GM23338 (cell line): ENCODE data around the gene RHBDD1.

Source experiments
- CREB1 ChIP-seq: fragments of 250-450 bp; sonication (Bioruptor Pico); IDR thresholded peaks from 2 replicates; pipeline ENCODE4 v1.5.0; 2020; ENCODE audit warnings: low read depth, mild to moderate bottlenecking, moderate library complexity
- EZH2 ChIP-seq: fragments of 200-600 bp; sonication (generic); IDR thresholded peaks from one replicate; pipeline ENCODE4 v1.8.0; 2017; ENCODE audit warnings: antibody characterized with exemption, mild to moderate bottlenecking, low read depth; ENCODE audit not compliant: unreplicated experiment
- EZH2phosphoT487 ChIP-seq: fragments of 200-600 bp; sonication (generic); IDR thresholded peaks from one replicate; pipeline ENCODE4 v1.8.1; 2018; ENCODE audit warnings: antibody characterized with exemption; ENCODE audit not compliant: unreplicated experiment
- JUNB ChIP-seq: IDR thresholded peaks from one replicate; pipeline ENCODE4 v1.6.1; 2016; ENCODE audit warnings: antibody characterized with exemption; ENCODE audit not compliant: unreplicated experiment
- NANOG ChIP-seq: IDR thresholded peaks from 2 replicates; pipeline ENCODE4 v1.6.1; 2016; ENCODE audit warnings: antibody characterized with exemption, borderline replicate concordance
- POLR2AphosphoS5 ChIP-seq: IDR thresholded peaks from 2 replicates; pipeline ENCODE4 v1.6.1; 2016; ENCODE audit warnings: antibody characterized with exemption, low read depth
- STAT1 ChIP-seq: IDR thresholded peaks from one replicate; pipeline ENCODE4 v1.6.1; 2016; ENCODE audit warnings: antibody characterized with exemption; ENCODE audit not compliant: unreplicated experiment
- ZNF114 ChIP-seq: fragments of 250-450 bp; sonication (Bioruptor Pico); IDR thresholded peaks from 2 replicates; pipeline ENCODE4 v1.5.0; 2020; ENCODE audit warnings: mild to moderate bottlenecking, moderate library complexity
- ZNF331 ChIP-seq: fragments of 250-450 bp; sonication (Bioruptor Pico); IDR thresholded peaks from 2 replicates; pipeline ENCODE4 v1.5.0; 2020; ENCODE audit warnings: low read depth, mild to moderate bottlenecking, moderate library complexity
- TF ChIP-seq, protein P1 (sequence below), 2 experiments: fragments of 200-600 bp in 1 of 2; sonication (generic) in 1 of 2; conservative IDR thresholded peaks; 2 replicates each; pipeline versions ENCODE4 v1.5.1 to v1.6.1; 2016 to 2017; ENCODE audit warnings: antibody characterized with exemption in 2 of 2, low read depth in 2 of 2, mild to moderate bottlenecking in 2 of 2, moderate library complexity in 1 of 2
- TF ChIP-seq, protein P2 (sequence below): IDR thresholded peaks from one replicate; pipeline ENCODE4 v1.6.1; 2018; ENCODE audit warnings: antibody characterized with exemption; ENCODE audit not compliant: unreplicated experiment
- TF ChIP-seq, protein P3 (sequence below): IDR thresholded peaks from 2 replicates; pipeline ENCODE4 v1.6.1; 2016; ENCODE audit warnings: antibody characterized with exemption
- TF ChIP-seq, protein P4 (sequence below): fragments of 250-450 bp; sonication (Bioruptor Pico); IDR thresholded peaks from 2 replicates; pipeline ENCODE4 v1.5.0; 2020; ENCODE audit warnings: mild to moderate bottlenecking, moderate library complexity

DNA sequence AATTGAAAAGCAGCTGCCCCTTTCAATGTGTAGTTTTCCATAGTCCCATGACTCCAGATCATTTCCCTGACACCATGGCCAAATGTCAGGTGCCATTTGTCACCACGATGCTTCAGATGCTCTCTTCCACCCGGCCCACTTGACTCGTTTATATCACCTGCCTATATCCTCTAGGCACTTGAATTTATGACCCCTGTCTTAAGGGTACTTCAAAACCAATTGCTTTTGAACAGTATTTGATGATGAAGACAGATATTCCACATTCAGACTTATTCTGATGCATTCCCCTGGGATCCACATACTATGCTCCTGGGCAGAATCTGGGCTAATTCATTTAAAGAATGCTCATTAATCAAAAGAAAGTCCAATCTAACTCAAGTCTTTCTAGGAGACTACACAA lies 16.9 kb upstream of the RHBDD1 start:
- TF ChIP-seq, protein P1, sequence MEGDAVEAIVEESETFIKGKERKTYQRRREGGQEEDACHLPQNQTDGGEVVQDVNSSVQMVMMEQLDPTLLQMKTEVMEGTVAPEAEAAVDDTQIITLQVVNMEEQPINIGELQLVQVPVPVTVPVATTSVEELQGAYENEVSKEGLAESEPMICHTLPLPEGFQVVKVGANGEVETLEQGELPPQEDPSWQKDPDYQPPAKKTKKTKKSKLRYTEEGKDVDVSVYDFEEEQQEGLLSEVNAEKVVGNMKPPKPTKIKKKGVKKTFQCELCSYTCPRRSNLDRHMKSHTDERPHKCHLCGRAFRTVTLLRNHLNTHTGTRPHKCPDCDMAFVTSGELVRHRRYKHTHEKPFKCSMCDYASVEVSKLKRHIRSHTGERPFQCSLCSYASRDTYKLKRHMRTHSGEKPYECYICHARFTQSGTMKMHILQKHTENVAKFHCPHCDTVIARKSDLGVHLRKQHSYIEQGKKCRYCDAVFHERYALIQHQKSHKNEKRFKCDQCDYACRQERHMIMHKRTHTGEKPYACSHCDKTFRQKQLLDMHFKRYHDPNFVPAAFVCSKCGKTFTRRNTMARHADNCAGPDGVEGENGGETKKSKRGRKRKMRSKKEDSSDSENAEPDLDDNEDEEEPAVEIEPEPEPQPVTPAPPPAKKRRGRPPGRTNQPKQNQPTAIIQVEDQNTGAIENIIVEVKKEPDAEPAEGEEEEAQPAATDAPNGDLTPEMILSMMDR (conservative IDR thresholded peaks at IDR 0.05; ENCODE audit: low read depth in 2 of 2) = no peak
- TF ChIP-seq EZH2phosphoT487 (no peak), EZH2 (no peak), CREB1 (CRISPR knock-in tag) (no peak), POLR2AphosphoS5 (no peak), NANOG (no peak), ZNF114 (CRISPR knock-in tag) (no peak), JUNB (no peak), STAT1 (no peak), ZNF331 (no peak)
- TF ChIP-seq, protein P2, sequence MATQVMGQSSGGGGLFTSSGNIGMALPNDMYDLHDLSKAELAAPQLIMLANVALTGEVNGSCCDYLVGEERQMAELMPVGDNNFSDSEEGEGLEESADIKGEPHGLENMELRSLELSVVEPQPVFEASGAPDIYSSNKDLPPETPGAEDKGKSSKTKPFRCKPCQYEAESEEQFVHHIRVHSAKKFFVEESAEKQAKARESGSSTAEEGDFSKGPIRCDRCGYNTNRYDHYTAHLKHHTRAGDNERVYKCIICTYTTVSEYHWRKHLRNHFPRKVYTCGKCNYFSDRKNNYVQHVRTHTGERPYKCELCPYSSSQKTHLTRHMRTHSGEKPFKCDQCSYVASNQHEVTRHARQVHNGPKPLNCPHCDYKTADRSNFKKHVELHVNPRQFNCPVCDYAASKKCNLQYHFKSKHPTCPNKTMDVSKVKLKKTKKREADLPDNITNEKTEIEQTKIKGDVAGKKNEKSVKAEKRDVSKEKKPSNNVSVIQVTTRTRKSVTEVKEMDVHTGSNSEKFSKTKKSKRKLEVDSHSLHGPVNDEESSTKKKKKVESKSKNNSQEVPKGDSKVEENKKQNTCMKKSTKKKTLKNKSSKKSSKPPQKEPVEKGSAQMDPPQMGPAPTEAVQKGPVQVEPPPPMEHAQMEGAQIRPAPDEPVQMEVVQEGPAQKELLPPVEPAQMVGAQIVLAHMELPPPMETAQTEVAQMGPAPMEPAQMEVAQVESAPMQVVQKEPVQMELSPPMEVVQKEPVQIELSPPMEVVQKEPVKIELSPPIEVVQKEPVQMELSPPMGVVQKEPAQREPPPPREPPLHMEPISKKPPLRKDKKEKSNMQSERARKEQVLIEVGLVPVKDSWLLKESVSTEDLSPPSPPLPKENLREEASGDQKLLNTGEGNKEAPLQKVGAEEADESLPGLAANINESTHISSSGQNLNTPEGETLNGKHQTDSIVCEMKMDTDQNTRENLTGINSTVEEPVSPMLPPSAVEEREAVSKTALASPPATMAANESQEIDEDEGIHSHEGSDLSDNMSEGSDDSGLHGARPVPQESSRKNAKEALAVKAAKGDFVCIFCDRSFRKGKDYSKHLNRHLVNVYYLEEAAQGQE = no peak
- TF ChIP-seq, protein P3, sequence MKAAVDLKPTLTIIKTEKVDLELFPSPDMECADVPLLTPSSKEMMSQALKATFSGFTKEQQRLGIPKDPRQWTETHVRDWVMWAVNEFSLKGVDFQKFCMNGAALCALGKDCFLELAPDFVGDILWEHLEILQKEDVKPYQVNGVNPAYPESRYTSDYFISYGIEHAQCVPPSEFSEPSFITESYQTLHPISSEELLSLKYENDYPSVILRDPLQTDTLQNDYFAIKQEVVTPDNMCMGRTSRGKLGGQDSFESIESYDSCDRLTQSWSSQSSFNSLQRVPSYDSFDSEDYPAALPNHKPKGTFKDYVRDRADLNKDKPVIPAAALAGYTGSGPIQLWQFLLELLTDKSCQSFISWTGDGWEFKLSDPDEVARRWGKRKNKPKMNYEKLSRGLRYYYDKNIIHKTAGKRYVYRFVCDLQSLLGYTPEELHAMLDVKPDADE = no peak
- TF ChIP-seq, protein P4, sequence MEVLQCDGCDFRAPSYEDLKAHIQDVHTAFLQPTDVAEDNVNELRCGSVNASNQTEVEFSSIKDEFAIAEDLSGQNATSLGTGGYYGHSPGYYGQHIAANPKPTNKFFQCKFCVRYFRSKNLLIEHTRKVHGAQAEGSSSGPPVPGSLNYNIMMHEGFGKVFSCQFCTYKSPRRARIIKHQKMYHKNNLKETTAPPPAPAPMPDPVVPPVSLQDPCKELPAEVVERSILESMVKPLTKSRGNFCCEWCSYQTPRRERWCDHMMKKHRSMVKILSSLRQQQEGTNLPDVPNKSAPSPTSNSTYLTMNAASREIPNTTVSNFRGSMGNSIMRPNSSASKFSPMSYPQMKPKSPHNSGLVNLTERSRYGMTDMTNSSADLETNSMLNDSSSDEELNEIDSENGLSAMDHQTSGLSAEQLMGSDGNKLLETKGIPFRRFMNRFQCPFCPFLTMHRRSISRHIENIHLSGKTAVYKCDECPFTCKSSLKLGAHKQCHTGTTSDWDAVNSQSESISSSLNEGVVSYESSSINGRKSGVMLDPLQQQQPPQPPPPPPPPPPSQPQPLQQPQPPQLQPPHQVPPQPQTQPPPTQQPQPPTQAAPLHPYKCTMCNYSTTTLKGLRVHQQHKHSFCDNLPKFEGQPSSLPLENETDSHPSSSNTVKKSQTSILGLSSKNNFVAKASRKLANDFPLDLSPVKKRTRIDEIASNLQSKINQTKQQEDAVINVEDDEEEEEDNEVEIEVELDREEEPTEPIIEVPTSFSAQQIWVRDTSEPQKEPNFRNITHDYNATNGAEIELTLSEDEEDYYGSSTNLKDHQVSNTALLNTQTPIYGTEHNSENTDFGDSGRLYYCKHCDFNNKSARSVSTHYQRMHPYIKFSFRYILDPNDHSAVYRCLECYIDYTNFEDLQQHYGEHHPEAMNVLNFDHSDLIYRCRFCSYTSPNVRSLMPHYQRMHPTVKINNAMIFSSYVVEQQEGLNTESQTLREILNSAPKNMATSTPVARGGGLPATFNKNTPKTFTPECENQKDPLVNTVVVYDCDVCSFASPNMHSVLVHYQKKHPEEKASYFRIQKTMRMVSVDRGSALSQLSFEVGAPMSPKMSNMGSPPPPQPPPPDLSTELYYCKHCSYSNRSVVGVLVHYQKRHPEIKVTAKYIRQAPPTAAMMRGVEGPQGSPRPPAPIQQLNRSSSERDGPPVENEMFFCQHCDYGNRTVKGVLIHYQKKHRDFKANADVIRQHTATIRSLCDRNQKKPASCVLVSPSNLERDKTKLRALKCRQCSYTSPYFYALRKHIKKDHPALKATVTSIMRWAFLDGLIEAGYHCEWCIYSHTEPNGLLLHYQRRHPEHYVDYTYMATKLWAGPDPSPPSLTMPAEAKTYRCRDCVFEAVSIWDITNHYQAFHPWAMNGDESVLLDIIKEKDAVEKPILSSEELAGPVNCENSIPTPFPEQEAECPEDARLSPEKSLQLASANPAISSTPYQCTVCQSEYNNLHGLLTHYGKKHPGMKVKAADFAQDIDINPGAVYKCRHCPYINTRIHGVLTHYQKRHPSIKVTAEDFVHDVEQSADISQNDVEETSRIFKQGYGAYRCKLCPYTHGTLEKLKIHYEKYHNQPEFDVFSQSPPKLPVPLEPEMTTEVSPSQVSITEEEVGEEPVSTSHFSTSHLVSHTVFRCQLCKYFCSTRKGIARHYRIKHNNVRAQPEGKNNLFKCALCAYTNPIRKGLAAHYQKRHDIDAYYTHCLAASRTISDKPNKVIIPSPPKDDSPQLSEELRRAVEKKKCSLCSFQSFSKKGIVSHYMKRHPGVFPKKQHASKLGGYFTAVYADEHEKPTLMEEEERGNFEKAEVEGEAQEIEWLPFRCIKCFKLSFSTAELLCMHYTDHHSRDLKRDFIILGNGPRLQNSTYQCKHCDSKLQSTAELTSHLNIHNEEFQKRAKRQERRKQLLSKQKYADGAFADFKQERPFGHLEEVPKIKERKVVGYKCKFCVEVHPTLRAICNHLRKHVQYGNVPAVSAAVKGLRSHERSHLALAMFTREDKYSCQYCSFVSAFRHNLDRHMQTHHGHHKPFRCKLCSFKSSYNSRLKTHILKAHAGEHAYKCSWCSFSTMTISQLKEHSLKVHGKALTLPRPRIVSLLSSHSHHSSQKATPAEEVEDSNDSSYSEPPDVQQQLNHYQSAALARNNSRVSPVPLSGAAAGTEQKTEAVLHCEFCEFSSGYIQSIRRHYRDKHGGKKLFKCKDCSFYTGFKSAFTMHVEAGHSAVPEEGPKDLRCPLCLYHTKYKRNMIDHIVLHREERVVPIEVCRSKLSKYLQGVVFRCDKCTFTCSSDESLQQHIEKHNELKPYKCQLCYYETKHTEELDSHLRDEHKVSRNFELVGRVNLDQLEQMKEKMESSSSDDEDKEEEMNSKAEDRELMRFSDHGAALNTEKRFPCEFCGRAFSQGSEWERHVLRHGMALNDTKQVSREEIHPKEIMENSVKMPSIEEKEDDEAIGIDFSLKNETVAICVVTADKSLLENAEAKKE (CRISPR knock-in tag) = no peak
